Activated CD8-positive, alpha-beta T cell treated with anti-CD3 and anti-CD28 coated beads for 36 hours (primary cell): Measurements from ENCODE around the gene PIGQ. TPM values are rescaled to one million over a fixed set of nuclear protein-coding genes. Genes with fewer than 3 reads are reported as not detected.

Experiments
- ATAC-seq: fragments of 200-7000 bp; cut with Tn5 transposase; one replicate; pipeline ENCODE4 v1.10.0; 2021; ENCODE audit warnings: mild to moderate bottlenecking, moderate library complexity
- CTCF ChIA-PET: fragments of 350-600 bp; sonication (Branson Sonifier 250); formaldehyde crosslinking; loops from one replicate; lab custom pipeline; 2021; ENCODE audit warnings: antibody characterized with exemption; lab: Charles Lee
- POLR2A ChIA-PET: fragments of 350-600 bp; sonication (Branson Sonifier 250); formaldehyde crosslinking; loops from one replicate; lab custom pipeline; 2021; ENCODE audit warnings: antibody characterized with exemption; lab: Charles Lee
- DNase-seq: peaks from one replicate; pipeline ENCODE4 v3.0.0-alpha.2; 2020
- H3K27ac Mint-ChIP-seq: one replicate; pipeline ENCODE4 v1.8.0; 2021; ENCODE audit warnings: mild to moderate bottlenecking, mixed read lengths
- H3K27me3 Mint-ChIP-seq: one replicate; pipeline ENCODE4 v1.8.0; 2021; ENCODE audit warnings: mixed read lengths
- H3K36me3 Mint-ChIP-seq: one replicate; pipeline ENCODE4 v1.8.0; 2021; ENCODE audit warnings: low read depth, mixed read lengths
- H3K4me1 Mint-ChIP-seq: one replicate; pipeline ENCODE4 v1.8.0; 2021; ENCODE audit warnings: low read depth, mixed read lengths
- H3K4me3 Mint-ChIP-seq: one replicate; pipeline ENCODE4 v1.8.0; 2021; ENCODE audit warnings: mild to moderate bottlenecking, moderate library complexity, mixed read lengths
- H3K9me3 Mint-ChIP-seq: one replicate; pipeline ENCODE4 v1.8.0; 2021; ENCODE audit warnings: mixed read lengths
- intact Hi-C: fragments of 100-400 bp; cut with micrococcal nuclease; formaldehyde crosslinking; loops from one replicate; pipeline ENCODE4 v1.10.0; 2022
- total RNA-seq, 2 experiments: library from RNA; stranded (reverse); gene quantifications; one replicate each; pipeline ENCODE4 v1.2.3, GENCODE V29; 2021
- TF ChIP-seq, protein P1 (sequence below): fragments of 200-600 bp; IDR thresholded peaks from one replicate; pipeline ENCODE4 v1.8.0; 2022; ENCODE audit warnings: antibody characterized with exemption, mild to moderate bottlenecking

Gene PIGQ
- total RNA-seq, 2 experiments from 2014 or later = 18.5 to 18.6 TPM

DNA sequence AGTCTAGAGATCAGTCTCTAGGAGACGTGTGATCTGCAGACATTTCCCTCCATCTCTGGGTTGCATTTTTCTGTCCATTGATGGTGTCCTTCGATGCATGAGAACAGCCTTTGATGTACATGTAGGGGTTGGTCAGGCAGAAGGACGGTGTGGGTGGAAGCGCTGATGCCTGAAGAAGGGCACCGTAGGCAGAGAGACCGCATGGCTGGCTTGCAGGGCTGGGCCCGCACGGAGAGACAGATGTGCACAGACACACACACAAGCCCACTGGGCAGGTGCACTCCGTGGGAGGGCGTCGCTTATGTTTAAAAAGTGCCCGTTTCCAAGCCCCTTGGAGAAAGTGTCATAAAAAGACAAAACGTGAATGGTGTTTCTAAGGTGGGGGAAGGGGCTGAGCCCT lies 45.4 kb downstream of the PIGQ start:
- CTCF ChIA-PET = no interaction called here
- ATAC-seq (no peak), DNase-seq (no peak)
- POLR2A ChIA-PET = no interaction called here
- H3K27me3 Mint-ChIP-seq = no peaks in the 10 kb centered on the region
- H3K4me3 Mint-ChIP-seq = no peak overlapping the region
- TF ChIP-seq, protein P1, sequence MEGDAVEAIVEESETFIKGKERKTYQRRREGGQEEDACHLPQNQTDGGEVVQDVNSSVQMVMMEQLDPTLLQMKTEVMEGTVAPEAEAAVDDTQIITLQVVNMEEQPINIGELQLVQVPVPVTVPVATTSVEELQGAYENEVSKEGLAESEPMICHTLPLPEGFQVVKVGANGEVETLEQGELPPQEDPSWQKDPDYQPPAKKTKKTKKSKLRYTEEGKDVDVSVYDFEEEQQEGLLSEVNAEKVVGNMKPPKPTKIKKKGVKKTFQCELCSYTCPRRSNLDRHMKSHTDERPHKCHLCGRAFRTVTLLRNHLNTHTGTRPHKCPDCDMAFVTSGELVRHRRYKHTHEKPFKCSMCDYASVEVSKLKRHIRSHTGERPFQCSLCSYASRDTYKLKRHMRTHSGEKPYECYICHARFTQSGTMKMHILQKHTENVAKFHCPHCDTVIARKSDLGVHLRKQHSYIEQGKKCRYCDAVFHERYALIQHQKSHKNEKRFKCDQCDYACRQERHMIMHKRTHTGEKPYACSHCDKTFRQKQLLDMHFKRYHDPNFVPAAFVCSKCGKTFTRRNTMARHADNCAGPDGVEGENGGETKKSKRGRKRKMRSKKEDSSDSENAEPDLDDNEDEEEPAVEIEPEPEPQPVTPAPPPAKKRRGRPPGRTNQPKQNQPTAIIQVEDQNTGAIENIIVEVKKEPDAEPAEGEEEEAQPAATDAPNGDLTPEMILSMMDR = no peak
- no peaks in the 10 kb centered on the region for H3K36me3 Mint-ChIP-seq
- no peaks in the 10 kb centered on the region for H3K9me3 Mint-ChIP-seq
- intact Hi-C loops = no loop called here
- no peak overlapping the region for H3K27ac Mint-ChIP-seq
- H3K4me1 Mint-ChIP-seq = peaks cover 5% of the 10 kb centered on the region

DNA sequence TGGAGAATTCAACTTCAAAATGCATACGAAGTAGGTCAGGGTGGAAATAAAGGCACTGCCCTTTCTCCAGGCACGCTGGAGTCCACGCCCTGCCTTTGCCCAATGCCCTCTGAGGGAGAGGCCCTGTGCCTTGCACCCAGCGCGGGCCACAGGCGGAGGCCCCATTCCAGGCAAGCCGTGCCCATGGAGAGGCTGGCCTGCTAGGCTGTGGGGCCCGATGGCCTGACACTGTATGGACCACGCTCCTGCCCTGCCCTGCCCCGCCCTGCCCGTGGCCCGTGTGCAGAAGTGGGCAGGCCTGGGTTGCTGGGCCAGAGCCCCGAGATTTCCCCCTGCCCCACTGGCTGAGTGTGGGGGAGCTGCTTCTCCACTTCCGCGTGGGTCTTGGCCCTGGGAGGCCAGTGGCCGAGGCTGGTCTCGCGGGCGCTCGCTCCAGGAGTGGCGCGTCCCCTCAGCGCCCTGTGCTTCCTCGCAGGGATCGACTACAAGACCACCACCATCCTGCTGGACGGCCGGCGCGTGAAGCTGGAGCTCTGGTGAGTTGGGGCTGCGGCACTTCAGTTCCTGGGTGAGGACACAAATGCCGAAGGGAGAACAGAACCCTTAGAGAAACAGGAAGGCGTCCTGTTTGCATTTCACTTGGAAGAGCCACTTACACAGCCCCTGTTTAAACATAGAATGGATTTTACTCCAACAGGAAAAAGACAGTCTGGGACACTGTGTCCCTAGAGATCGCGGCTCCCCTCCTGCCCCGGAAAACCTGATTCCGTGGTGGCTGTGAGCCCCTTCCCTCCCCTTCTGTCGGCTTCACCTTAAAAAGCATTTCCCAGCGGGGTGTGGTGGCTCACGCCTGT lies 47.2 kb downstream of the PIGQ start:
- H3K27me3 Mint-ChIP-seq = no peaks in the 10 kb centered on the region
- DNase-seq (no peak), ATAC-seq (no peak)
- H3K4me1 Mint-ChIP-seq = peaks cover 5% of the 10 kb centered on the region
- no peak overlapping the region for H3K27ac Mint-ChIP-seq
- H3K4me3 Mint-ChIP-seq = no peak overlapping the region
- no peaks in the 10 kb centered on the region for H3K9me3 Mint-ChIP-seq
- TF ChIP-seq, protein P1 = no peak
- intact Hi-C loops = no loop called here
- peaks cover 2% of the 10 kb centered on the region for H3K36me3 Mint-ChIP-seq
- POLR2A ChIA-PET = no interaction called here
- CTCF ChIA-PET = no interaction called here

DNA sequence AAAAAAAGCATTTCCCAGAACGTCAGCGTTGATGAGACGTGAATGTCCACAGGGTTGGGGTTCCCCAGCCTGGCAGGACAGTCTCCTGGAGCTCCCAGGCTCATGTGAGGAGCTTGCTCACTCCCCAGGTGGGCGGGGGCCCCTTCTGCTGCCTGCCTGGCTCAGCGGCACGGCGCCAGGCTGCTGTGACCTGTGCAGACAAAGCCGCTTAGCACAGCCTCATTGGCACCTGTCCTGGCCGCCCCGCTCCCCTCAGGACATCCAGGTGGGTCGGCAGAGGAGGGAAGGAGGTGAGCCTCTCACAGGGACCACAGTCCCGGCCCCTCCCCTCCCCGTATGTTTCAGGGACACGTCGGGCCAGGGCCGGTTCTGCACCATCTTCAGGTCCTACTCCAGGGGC lies 48.1 kb downstream of the PIGQ start:
- no peak overlapping the region for H3K27ac Mint-ChIP-seq
- no peaks in the 10 kb centered on the region for H3K27me3 Mint-ChIP-seq
- peaks cover 6% of the 10 kb centered on the region for H3K4me1 Mint-ChIP-seq
- ChIA-PET POLR2A (no interaction called here), CTCF (no interaction called here)
- H3K4me3 Mint-ChIP-seq = no peak overlapping the region
- intact Hi-C loops = no loop called here
- TF ChIP-seq, protein P1 = no peak
- peaks cover 2% of the 10 kb centered on the region for H3K36me3 Mint-ChIP-seq
- DNase-seq (no peak), ATAC-seq (no peak)
- H3K9me3 Mint-ChIP-seq = no peaks in the 10 kb centered on the region

- peaks cover 6% of the 10 kb centered on the region for H3K4me1 Mint-ChIP-seq
- intact Hi-C loops = no loop called here
- TF ChIP-seq, protein P1 = no peak
- H3K4me3 Mint-ChIP-seq = no peak overlapping the region
- POLR2A ChIA-PET = no interaction called here
- H3K27me3 Mint-ChIP-seq = no peaks in the 10 kb centered on the region
- H3K9me3 Mint-ChIP-seq = no peaks in the 10 kb centered on the region
- ATAC-seq = no peak
- no peak for DNase-seq
- peaks cover 2% of the 10 kb centered on the region for H3K36me3 Mint-ChIP-seq
- CTCF ChIA-PET = interaction anchor here (1.0 kb wide), 1 partner anchor 9 kb away, joined by 3 read pairs; no protein-coding TSS in a partner anchor
- H3K27ac Mint-ChIP-seq = no peak overlapping the region
These were observed 49.8 kb downstream of the PIGQ start for GRCh38 chr16:619476-620100.
